KOPT-K1 (cell line): ENCODE measurements around the gene RAB11FIP5.
"Not testable (repeated sequence)": the region's sequence is repeated elsewhere in the genome, so short reads cannot be mapped to it uniquely, and the experiment has no call there.

ENCODE experiments used
- H3K27ac ChIP-seq: fragments of 200-600 bp; sonication (generic); 2 replicates; pipeline ENCODE4 v1.5.1; 2016; ENCODE audit warnings: antibody characterized with exemption, mild to moderate bottlenecking, low read depth, low read length; ENCODE audit not compliant: poor library complexity, severe bottlenecking
- H3K36me3 ChIP-seq: fragments of 200-600 bp; sonication (generic); 2 replicates; pipeline ENCODE4 v1.5.1; 2017; ENCODE audit warnings: antibody characterized with exemption, mild to moderate bottlenecking, low read length, moderate library complexity; ENCODE audit not compliant: insufficient read depth
- H3K9me3 ChIP-seq: fragments of 200-600 bp; sonication (generic); 2 replicates; pipeline ENCODE4 v1.5.1; 2017; ENCODE audit warnings: antibody characterized with exemption, low read length, mild to moderate bottlenecking; ENCODE audit not compliant: insufficient read depth, poor library complexity, severe bottlenecking

RAB11FIP5 gene

DNA sequence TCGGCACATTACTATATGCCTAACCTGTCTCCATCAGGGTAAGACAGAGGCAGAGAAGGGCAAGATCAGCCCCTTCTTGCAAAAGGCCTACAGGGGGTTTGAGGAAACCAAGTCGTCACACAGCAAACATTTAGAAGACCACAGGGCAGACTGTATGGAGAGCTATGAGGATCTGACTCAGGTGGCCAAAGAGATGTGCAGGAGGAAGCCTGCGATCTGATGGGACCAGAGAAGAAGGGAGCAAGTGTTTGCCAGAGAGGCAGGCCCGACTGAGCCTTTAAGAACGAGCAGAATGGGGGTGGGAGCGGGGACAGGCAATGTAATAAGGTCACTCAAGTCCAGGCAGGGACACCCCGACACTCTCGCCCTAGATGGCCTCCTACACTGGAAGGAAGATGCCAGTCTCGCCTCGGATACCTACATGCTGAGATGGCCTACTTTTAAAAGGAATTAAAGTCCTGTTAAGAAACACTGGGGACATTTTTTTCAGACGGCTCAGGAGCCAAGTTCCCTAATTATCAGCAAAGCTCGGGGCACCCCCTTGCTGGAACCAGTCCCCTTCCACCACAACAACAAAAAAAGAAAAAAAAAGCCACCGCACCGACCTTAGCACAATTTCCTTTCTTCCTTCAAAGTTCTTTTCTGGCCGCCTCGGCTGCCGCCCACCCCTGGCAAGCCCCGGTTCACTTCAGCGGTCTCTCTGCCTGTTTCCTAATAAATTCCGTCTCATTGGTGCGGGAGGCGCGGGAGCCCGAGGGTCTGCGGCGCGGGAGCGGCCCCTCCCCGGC, 42.7 kb downstream of the RAB11FIP5 start:
- Histone ChIP-seq H3K27ac (peak overlapping the region; percentile 83), H3K9me3 (no peaks in the 10 kb centered on the region), H3K36me3 (no peaks in the 10 kb centered on the region)

DNA sequence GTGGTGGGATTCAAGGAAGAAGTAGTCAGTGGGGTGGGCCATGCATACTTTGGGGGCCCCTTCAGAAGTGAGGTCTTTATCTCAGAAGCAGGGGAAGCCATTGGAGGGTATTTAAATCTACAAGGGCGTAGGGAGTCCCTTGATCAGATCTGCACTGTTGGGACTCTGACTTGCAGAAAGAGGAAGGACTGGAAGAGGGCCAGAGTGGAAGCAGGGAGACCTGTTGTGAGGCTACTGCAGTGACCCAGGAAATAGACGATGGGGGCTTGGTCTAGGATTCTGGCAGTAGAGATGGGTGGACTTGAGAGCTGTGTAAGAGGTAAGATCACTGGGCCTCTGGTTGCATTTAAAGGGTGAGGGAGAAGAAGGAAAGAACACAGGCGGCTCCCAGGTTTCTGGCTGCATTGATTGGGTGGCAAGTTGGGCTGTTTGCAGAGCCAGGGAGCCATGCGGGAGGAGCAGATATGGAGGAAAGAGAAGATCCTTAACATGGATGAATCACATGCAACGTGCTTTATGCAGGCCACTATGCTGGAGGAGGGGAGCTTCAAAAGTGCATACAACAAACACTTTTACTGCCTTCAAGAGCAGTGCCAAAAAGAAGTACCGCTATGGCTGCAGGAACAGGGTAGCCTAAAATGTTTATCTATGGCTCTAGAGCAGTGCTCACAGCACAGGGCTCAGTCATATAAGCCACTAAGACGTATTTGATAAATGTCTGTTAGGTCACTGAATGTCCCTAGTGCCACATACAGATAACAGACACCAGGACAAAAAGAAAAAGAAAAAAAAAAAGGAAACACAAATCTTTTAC, 43.5 kb downstream of the RAB11FIP5 start:
- Histone ChIP-seq H3K9me3 (no peaks in the 10 kb centered on the region), H3K36me3 (no peaks in the 10 kb centered on the region), H3K27ac (no peak overlapping the region)

- Histone ChIP-seq H3K36me3 (no peaks in the 10 kb centered on the region), H3K27ac (no peak overlapping the region)
These were observed 44.6 kb downstream of the RAB11FIP5 start for GRCh38 chr2:73068147-73068546.

GRCh38 chr2:73067043-73067442, 45.7 kb downstream of the RAB11FIP5 start:
- H3K9me3 ChIP-seq: no peaks in the 10 kb centered on the region

More at GRCh38 chr2:73068147-73068546, 44.6 kb downstream of the RAB11FIP5 start:
- no peaks in the 10 kb centered on the region for H3K9me3 ChIP-seq

GRCh38 chr2:73065070-73065469, 47.7 kb downstream of the RAB11FIP5 start:
- H3K36me3 ChIP-seq, H3K27ac ChIP-seq, H3K9me3 ChIP-seq: not testable (repeated sequence)

More at GRCh38 chr2:73067043-73067442, 45.7 kb downstream of the RAB11FIP5 start:
- H3K27ac ChIP-seq: no peak overlapping the region
- no peaks in the 10 kb centered on the region for H3K36me3 ChIP-seq

DNA sequence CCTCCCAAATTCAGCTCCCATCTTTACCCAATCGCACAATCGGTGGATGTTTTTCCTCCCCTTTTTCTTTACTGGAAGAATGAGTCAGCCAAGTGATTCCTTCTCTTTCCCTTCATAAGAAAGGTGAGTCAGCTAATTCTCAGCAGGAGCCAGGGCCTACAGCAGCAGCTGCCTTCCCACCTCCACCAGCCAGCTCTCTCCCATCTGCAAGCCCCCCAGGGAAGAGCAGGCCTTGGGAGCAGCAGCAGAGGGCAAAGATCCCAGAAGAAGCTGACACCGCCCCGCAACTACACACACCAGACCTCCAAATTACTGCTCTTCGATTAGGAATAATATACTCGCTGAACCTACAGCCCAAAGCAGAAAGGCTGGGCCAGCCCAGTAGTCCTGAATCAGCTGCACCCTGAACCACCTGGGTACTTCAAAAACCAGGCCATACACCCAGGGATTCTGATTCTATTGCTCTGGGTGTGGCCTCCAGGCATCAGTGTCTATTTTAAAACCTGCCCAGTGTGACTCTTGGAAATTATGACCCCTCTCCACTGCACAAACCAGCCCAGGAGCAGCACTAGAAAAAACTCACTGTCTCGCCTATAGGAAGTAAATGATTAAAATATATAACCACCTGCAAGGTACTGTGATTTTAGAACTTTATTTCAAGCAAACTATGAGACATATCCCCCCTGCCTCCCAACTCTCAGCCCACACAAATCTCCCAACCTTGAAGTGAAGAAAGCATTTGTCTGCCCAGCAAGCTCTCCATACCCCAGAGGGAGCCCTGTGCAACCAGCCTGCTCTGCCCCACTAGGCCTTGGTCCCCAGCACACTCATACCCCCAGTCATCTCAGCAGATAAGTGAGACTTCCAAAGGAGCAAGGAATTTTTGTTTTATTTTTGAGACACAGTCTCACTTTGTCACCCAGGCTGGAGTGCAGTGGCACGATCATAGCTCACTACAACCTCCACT, 48.6 kb downstream of the RAB11FIP5 start:
- Histone ChIP-seq H3K36me3 (no peaks in the 10 kb centered on the region), H3K9me3 (no peaks in the 10 kb centered on the region), H3K27ac (no peak overlapping the region)

GRCh38 chr2:73063472-73063871, 49.3 kb downstream of the RAB11FIP5 start:
- Histone ChIP-seq H3K9me3 (no peaks in the 10 kb centered on the region), H3K27ac (no peak overlapping the region), H3K36me3 (no peaks in the 10 kb centered on the region)

DNA sequence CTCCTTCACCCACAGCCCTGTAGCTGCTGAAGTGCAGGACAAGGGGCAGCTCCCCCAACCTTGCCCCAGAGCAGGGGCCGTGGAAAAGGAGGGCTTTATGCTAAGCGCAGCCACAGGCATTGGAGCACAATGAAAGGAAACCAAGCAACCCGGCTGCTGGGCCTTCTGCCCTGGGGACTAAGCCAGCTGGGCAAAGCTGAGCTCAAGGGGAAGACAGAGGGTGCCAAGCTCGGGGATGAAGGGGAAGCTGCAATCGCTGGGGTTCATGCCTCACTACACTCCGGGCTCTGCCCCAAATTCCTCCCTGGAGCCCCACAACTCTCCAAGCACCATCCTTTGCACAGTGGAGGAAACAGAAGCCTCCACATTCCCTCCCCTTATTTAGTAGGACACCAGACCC, 53.6 kb downstream of the RAB11FIP5 start:
- H3K9me3 ChIP-seq: peaks cover 19% of the 10 kb centered on the region
- no peak overlapping the region for H3K27ac ChIP-seq
- peaks cover 7% of the 10 kb centered on the region; the same call in 1 of the 2 replicates for H3K36me3 ChIP-seq

- peaks cover 19% of the 10 kb centered on the region for H3K9me3 ChIP-seq
- no peak overlapping the region for H3K27ac ChIP-seq
- H3K36me3 ChIP-seq: peaks cover 7% of the 10 kb centered on the region; the same call in 1 of the 2 replicates
These were observed 57.8 kb downstream of the RAB11FIP5 start for GRCh38 chr2:73054980-73055379.

GRCh38 chr2:73053316-73054114, 59.2 kb downstream of the RAB11FIP5 start:
- Histone ChIP-seq H3K27ac (no peak overlapping the region), H3K36me3 (peaks cover 7% of the 10 kb centered on the region; the same call in 1 of the 2 replicates), H3K9me3 (peaks cover 19% of the 10 kb centered on the region)

DNA sequence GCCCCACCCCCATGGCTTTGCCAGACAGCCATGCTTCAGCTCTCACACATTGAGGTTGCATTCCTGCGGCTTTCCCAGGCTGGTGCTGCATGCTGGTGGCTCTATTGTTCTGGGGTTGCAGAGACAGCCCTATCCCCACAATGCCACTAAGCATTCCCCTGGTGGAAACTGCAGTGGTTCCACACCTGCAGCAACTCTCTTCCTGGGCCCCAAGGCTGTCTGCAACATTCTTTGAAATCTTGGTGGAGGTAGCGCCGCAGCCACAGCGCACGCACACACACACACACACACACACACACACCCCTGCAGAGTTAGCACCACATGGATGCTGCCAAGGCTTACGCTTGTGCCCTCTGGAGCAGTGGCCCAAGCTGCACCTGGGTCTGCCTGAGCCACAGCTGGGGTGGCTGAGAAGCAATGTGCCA, 62.6 kb downstream of the RAB11FIP5 start:
- Histone ChIP-seq H3K27ac (peak overlapping the region; percentile 47), H3K36me3 (no peaks in the 10 kb centered on the region), H3K9me3 (no peaks in the 10 kb centered on the region)

DNA sequence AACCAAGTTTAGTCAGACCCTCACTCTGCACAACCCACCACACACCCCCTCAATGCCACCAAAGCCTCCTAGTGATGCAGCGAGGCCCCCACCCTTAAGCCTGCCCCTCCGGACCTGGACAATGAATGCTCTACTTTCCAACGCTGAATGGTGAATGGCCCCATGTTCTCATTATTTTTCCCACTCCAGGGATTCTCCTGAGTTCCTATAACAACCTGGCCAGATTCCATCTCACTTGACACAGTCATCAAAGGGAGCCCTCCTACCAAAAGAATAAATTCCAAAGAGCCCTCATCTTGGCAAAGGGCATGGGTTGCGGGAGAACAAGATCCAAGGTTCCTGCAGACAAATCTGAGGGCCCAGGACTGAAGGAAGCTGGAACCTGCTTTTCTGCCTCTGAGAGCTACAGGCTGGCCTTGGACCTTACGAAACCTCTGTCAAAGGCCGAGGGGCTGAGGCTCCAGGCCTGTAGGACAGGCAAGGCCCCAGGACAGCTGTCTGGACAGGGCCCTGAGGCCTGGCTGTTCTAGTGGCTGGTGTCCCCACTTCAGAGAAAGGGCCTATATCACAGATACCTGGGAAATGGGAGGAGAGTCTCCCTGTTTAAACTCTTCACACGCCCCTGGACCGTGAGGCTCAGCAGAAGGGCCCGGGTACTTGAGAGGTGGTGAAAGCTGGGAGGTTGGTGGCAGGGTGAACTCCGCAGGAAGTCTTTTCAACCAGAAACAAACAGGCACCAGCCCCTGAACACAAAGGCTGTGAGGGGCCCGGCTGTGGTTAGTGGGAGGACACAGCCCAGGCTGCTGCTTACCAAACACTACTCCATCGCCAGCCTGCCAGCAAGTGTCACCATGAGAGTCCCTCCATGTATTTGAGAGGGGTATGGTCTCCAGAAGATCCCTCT, 68.6 kb downstream of the RAB11FIP5 start:
- Histone ChIP-seq H3K9me3 (no peaks in the 10 kb centered on the region), H3K27ac (peak overlapping the region; percentile 83), H3K36me3 (no peaks in the 10 kb centered on the region)

- Histone ChIP-seq H3K36me3 (no peaks in the 10 kb centered on the region), H3K9me3 (no peaks in the 10 kb centered on the region), H3K27ac (peak overlapping the region; percentile 13)
These were observed 69.5 kb downstream of the RAB11FIP5 start for GRCh38 chr2:73043276-73043675.
